Trophoblast cell (in vitro differentiated cells and primary cell): ENCODE measurements around the gene RECK.

Experiments used
- DNase-seq, 2 donors: peaks; one replicate each; pipeline ENCODE4 v3.0.0-alpha.2; 2016
- H2AFZ ChIP-seq: 2 replicates; pipeline ENCODE4 v1.6.1; 2013; ENCODE audit warnings: low read length, moderate library complexity, mild to moderate bottlenecking; ENCODE audit not compliant: insufficient read depth, poor library complexity
- H2AK5ac ChIP-seq: 2 replicates; pipeline ENCODE4 v1.6.1; 2013; ENCODE audit warnings: mild to moderate bottlenecking, low read length
- H2BK120ac ChIP-seq: 2 replicates; pipeline ENCODE4 v1.6.1; 2013; ENCODE audit warnings: low read length, mild to moderate bottlenecking, moderate library complexity; ENCODE audit not compliant: insufficient read depth, poor library complexity
- H2BK12ac ChIP-seq: 2 replicates; pipeline ENCODE4 v1.6.1; 2013; ENCODE audit warnings: mild to moderate bottlenecking, low read length, moderate library complexity
- H2BK5ac ChIP-seq: 2 replicates; pipeline ENCODE4 v1.6.1; 2013; ENCODE audit warnings: low read length, low read depth, moderate library complexity, mild to moderate bottlenecking; ENCODE audit not compliant: poor library complexity
- H3K14ac ChIP-seq: 2 replicates; pipeline ENCODE4 v1.6.1; 2013; ENCODE audit warnings: mild to moderate bottlenecking, low read length
- H3K18ac ChIP-seq: 2 replicates; pipeline ENCODE4 v1.6.1; 2013; ENCODE audit warnings: mild to moderate bottlenecking, low read length
- H3K23ac ChIP-seq: 2 replicates; pipeline ENCODE4 v1.6.1; 2013; ENCODE audit warnings: low read length
- H3K27ac ChIP-seq: 2 replicates; pipeline ENCODE4 v1.5.1; 2013; ENCODE audit warnings: low read depth, mild to moderate bottlenecking, inconsistent platforms, low read length, moderate library complexity
- H3K27me3 ChIP-seq: 2 replicates; pipeline ENCODE4 v1.6.1; 2013; ENCODE audit warnings: inconsistent platforms, mild to moderate bottlenecking, low read length, moderate library complexity; ENCODE audit not compliant: insufficient read depth
- H3K36me3 ChIP-seq, 2 experiments: 1 replicate in 1 of 2; 2 replicates in 1 of 2; pipeline ENCODE4 v1.6.1; 2013; ENCODE audit warnings: low read length in 2 of 2, mild to moderate bottlenecking in 2 of 2, moderate library complexity in 1 of 2; ENCODE audit not compliant: insufficient read depth in 2 of 2, control insufficient read depth in 1 of 2
- H3K4ac ChIP-seq: 2 replicates; pipeline ENCODE4 v1.6.1; 2013; ENCODE audit warnings: low read depth, mild to moderate bottlenecking, low read length, moderate library complexity
- H3K4me1 ChIP-seq, 2 experiments: 1 replicate in 1 of 2; 2 replicates in 1 of 2; pipeline ENCODE4 v1.6.1; 2013; ENCODE audit warnings: low read length in 2 of 2, mild to moderate bottlenecking in 2 of 2, moderate library complexity in 1 of 2; ENCODE audit not compliant: insufficient read depth in 2 of 2, control insufficient read depth in 1 of 2
- H3K4me2 ChIP-seq: 2 replicates; pipeline ENCODE4 v1.6.1; 2013; ENCODE audit warnings: inconsistent platforms, mild to moderate bottlenecking, low read length, moderate library complexity
- H3K4me3 ChIP-seq: 2 replicates; pipeline ENCODE4 v1.5.1; 2013; ENCODE audit warnings: mild to moderate bottlenecking, low read depth, low read length, inconsistent platforms
- H3K79me1 ChIP-seq: one replicate; pipeline ENCODE4 v1.6.1; 2013; ENCODE audit warnings: low read length
- H3K79me2 ChIP-seq: 2 replicates; pipeline ENCODE4 v1.6.1; 2013; ENCODE audit warnings: low read length, mild to moderate bottlenecking; ENCODE audit not compliant: control insufficient read depth, insufficient read depth, poor library complexity
- H3K9ac ChIP-seq: 2 replicates; pipeline ENCODE4 v1.6.1; 2013; ENCODE audit warnings: mild to moderate bottlenecking, low read length
- H3K9me3 ChIP-seq: 2 replicates; pipeline ENCODE4 v1.6.1; 2013; ENCODE audit warnings: low read depth, mild to moderate bottlenecking, control low read depth, inconsistent platforms, low read length; ENCODE audit not compliant: insufficient read depth
- H4K12ac ChIP-seq: 2 replicates; pipeline ENCODE4 v1.6.1; 2013; ENCODE audit warnings: low read depth, mild to moderate bottlenecking, low read length, moderate library complexity
- H4K8ac ChIP-seq: 2 replicates; pipeline ENCODE4 v1.6.1; 2013; ENCODE audit warnings: low read depth, mild to moderate bottlenecking, low read length, moderate library complexity
- H4K91ac ChIP-seq: one replicate; pipeline ENCODE4 v1.6.1; 2013; ENCODE audit warnings: low read depth, mild to moderate bottlenecking, low read length, moderate library complexity
- WGBS: extraction: QIAGEN DNeasy Blood & Tissue Kit; methylation state at CpG from one replicate; pipeline ENCODE4 v1.1.7; 2013; ENCODE audit warnings: missing lambda C conversion rate; ENCODE audit not compliant: insufficient read length, insufficient coverage; ENCODE audit errors: extremely low coverage; 5-methylcytosine and 5-hydroxymethylcytosine counted together

Gene RECK

GRCh38 chr9:36025746-36026145, 11.0 kb upstream of the RECK start:
- Histone ChIP-seq H2BK5ac (no peak overlapping the region), H3K4me2 (no peak overlapping the region), H3K27me3 (no peaks in the 10 kb centered on the region), H3K27ac (no peak overlapping the region), H3K9me3 (no peaks in the 10 kb centered on the region), H3K18ac (no peak overlapping the region), H4K12ac (no peak overlapping the region), H2BK120ac (no peak overlapping the region), H3K79me2 (no peaks in the 10 kb centered on the region), H2BK12ac (no peak overlapping the region), H4K8ac (no peak overlapping the region), H3K4me1 (no peaks in the 10 kb centered on the region), H3K4ac (no peak overlapping the region), H2AFZ (no peak overlapping the region), H3K9ac (no peak overlapping the region), H3K79me1 (no peaks in the 10 kb centered on the region), H3K36me3 (no peaks in the 10 kb centered on the region), H4K91ac (no peak overlapping the region), H3K4me3 (no peak overlapping the region), H3K23ac (no peak overlapping the region), H2AK5ac (no peak overlapping the region), H3K14ac (no peak overlapping the region)
- DNase-seq: peak in 1 of 2 donors; percentile 27
- no CpG with 5 or more reads among the region's 2 CpGs for WGBS

GRCh38 chr9:36029202-36029601, 7.5 kb upstream of the RECK start:
- H2AFZ ChIP-seq: no peak overlapping the region
- no CpG with 5 or more reads among the region's 1 CpG for WGBS
- no peaks in the 10 kb centered on the region for H3K27me3 ChIP-seq
- H3K4me2 ChIP-seq: no peak overlapping the region
- no peak for DNase-seq
- H3K36me3 ChIP-seq: no peaks in the 10 kb centered on the region
- no peak overlapping the region for H3K23ac ChIP-seq
- H3K14ac ChIP-seq: no peak overlapping the region
- H3K79me2 ChIP-seq: no peaks in the 10 kb centered on the region
- no peak overlapping the region for H2BK5ac ChIP-seq
- no peaks in the 10 kb centered on the region for H3K79me1 ChIP-seq
- H4K12ac ChIP-seq: no peak overlapping the region
- no peak overlapping the region for H2BK12ac ChIP-seq
- H3K18ac ChIP-seq: no peak overlapping the region
- no peak overlapping the region for H2AK5ac ChIP-seq
- no peak overlapping the region for H3K9ac ChIP-seq
- no peaks in the 10 kb centered on the region for H3K4me1 ChIP-seq
- H4K8ac ChIP-seq: no peak overlapping the region
- no peak overlapping the region for H2BK120ac ChIP-seq
- no peaks in the 10 kb centered on the region for H3K9me3 ChIP-seq
- H3K4ac ChIP-seq: no peak overlapping the region
- H3K4me3 ChIP-seq: no peak overlapping the region
- H4K91ac ChIP-seq: no peak overlapping the region
- H3K27ac ChIP-seq: no peak overlapping the region

GRCh38 chr9:36029765-36030528, 6.8 kb upstream of the RECK start:
- H3K36me3 ChIP-seq: no peaks in the 10 kb centered on the region
- WGBS: no CpG with 5 or more reads among the region's 3 CpGs
- DNase-seq: peak; percentile 67 to 98
- H3K9ac ChIP-seq: no peak overlapping the region
- no peak overlapping the region for H3K4me3 ChIP-seq
- no peaks in the 10 kb centered on the region for H3K27me3 ChIP-seq
- H3K4ac ChIP-seq: no peak overlapping the region
- no peak overlapping the region for H3K18ac ChIP-seq
- H3K4me2 ChIP-seq: no peak overlapping the region
- no peak overlapping the region for H4K12ac ChIP-seq
- no peak overlapping the region for H3K23ac ChIP-seq
- no peak overlapping the region for H4K8ac ChIP-seq
- H3K14ac ChIP-seq: no peak overlapping the region
- H3K4me1 ChIP-seq: no peaks in the 10 kb centered on the region
- H2BK120ac ChIP-seq: no peak overlapping the region
- H2BK12ac ChIP-seq: no peak overlapping the region
- no peak overlapping the region for H3K27ac ChIP-seq
- no peak overlapping the region for H2AK5ac ChIP-seq
- no peaks in the 10 kb centered on the region for H3K79me1 ChIP-seq
- H2AFZ ChIP-seq: no peak overlapping the region
- no peaks in the 10 kb centered on the region for H3K9me3 ChIP-seq
- no peak overlapping the region for H4K91ac ChIP-seq
- H3K79me2 ChIP-seq: no peaks in the 10 kb centered on the region
- no peak overlapping the region for H2BK5ac ChIP-seq

GRCh38 chr9:36030871-36031270, 5.8 kb upstream of the RECK start:
- DNase-seq: no peak
- H2BK120ac ChIP-seq: no peak overlapping the region
- H4K91ac ChIP-seq: no peak overlapping the region
- H3K79me1 ChIP-seq: no peaks in the 10 kb centered on the region
- H3K27ac ChIP-seq: no peak overlapping the region
- no peak overlapping the region for H4K12ac ChIP-seq
- no peak overlapping the region for H3K9ac ChIP-seq
- no peaks in the 10 kb centered on the region for H3K36me3 ChIP-seq
- no peaks in the 10 kb centered on the region for H3K9me3 ChIP-seq
- no peaks in the 10 kb centered on the region for H3K4me1 ChIP-seq
- no peak overlapping the region for H2AFZ ChIP-seq
- no peak overlapping the region for H2BK12ac ChIP-seq
- no peak overlapping the region for H2BK5ac ChIP-seq
- H3K4me2 ChIP-seq: no peak overlapping the region
- H2AK5ac ChIP-seq: no peak overlapping the region
- WGBS: no CpG with 5 or more reads among the region's 3 CpGs
- no peak overlapping the region for H4K8ac ChIP-seq
- no peak overlapping the region for H3K4ac ChIP-seq
- no peaks in the 10 kb centered on the region for H3K79me2 ChIP-seq
- no peak overlapping the region for H3K4me3 ChIP-seq
- no peak overlapping the region for H3K14ac ChIP-seq
- no peaks in the 10 kb centered on the region for H3K27me3 ChIP-seq
- no peak overlapping the region for H3K23ac ChIP-seq
- no peak overlapping the region for H3K18ac ChIP-seq
